H1 (cell line): ENCODE data around the gene R3HDM4. TPM values are rescaled to one million over a fixed set of nuclear protein-coding genes. Genes with fewer than 3 reads are reported as not detected.

Experiments
- CHD2 ChIP-seq: IDR thresholded peaks from 2 replicates; pipeline ENCODE4 v1.6.1; 2012; ENCODE audit warnings: low read length, improper control_type of control experiment
- JUN ChIP-seq: IDR thresholded peaks from 2 replicates; pipeline ENCODE4 v1.6.1; 2011; ENCODE audit warnings: low read depth, mild to moderate bottlenecking, improper control_type of control experiment, low read length
- POLR2AphosphoS5 ChIP-seq: IDR thresholded peaks from 2 replicates; pipeline ENCODE4 v1.6.1; 2011; ENCODE audit warnings: low read depth, low read length
- RFX5 ChIP-seq: IDR thresholded peaks from 2 replicates; pipeline ENCODE4 v1.6.1; 2011; ENCODE audit warnings: low read depth, low read length, improper control_type of control experiment, borderline replicate concordance
- SUZ12 ChIP-seq: fragments of 200-600 bp; sonication (generic); IDR thresholded peaks from 2 replicates; pipeline ENCODE4 v1.6.1; 2012; ENCODE audit warnings: mild to moderate bottlenecking, inconsistent platforms, low read length, moderate library complexity, mixed read lengths
- polyA plus RNA-seq, 7 experiments: library from polyadenylated mRNA; depleted of rRNA in 3 of 7; stranded (reverse) in 5 of 7; unstranded in 2 of 7; fragments of >200 nt in 5 of 7; fragments of 200-250 nt in 2 of 7; gene quantifications; 1 replicate in 5 of 7; 2 replicates in 1 of 7; 4 replicates in 1 of 7; pipeline versions ENCODE4 v1.2.1 to v1.2.3, GENCODE V29; 2011 to 2013; ENCODE audit warnings: missing spikeins in 2 of 7, mixed read lengths in 2 of 7
- total RNA-seq: library from RNA; stranded (reverse); fragmentation: NEBNext Ultra II Directional; extraction: Animal tissue kit (Norgen Biotek cat#: 25700); gene quantifications from 2 replicates; pipeline ENCODE4 v1.2.1, GENCODE V29; 2021
- TF ChIP-seq, protein P1 (sequence below): IDR thresholded peaks from 2 replicates; pipeline ENCODE4 v1.6.1; 2011; ENCODE audit warnings: low read depth, mild to moderate bottlenecking, low read length; ENCODE audit not compliant: insufficient read depth
- TF ChIP-seq, protein P2 (sequence below): IDR thresholded peaks from 2 replicates; pipeline ENCODE4 v1.6.1; 2011; ENCODE audit warnings: low read length, improper control_type of control experiment
- TF ChIP-seq, protein P3 (sequence below): fragments of 300-600 bp; sonication (generic); IDR thresholded peaks from 2 replicates; pipeline ENCODE4 v1.7.1; 2012; ENCODE audit warnings: low read length, moderate library complexity, mild to moderate bottlenecking, inconsistent platforms; ENCODE audit not compliant: insufficient replicate concordance

The R3HDM4 gene
- total and polyA plus RNA-seq, 2 of the 8 experiments (the other 6 are each of a cell fraction or from before 2014, with no cell fraction given), result 76.8 to 102 TPM

DNA sequence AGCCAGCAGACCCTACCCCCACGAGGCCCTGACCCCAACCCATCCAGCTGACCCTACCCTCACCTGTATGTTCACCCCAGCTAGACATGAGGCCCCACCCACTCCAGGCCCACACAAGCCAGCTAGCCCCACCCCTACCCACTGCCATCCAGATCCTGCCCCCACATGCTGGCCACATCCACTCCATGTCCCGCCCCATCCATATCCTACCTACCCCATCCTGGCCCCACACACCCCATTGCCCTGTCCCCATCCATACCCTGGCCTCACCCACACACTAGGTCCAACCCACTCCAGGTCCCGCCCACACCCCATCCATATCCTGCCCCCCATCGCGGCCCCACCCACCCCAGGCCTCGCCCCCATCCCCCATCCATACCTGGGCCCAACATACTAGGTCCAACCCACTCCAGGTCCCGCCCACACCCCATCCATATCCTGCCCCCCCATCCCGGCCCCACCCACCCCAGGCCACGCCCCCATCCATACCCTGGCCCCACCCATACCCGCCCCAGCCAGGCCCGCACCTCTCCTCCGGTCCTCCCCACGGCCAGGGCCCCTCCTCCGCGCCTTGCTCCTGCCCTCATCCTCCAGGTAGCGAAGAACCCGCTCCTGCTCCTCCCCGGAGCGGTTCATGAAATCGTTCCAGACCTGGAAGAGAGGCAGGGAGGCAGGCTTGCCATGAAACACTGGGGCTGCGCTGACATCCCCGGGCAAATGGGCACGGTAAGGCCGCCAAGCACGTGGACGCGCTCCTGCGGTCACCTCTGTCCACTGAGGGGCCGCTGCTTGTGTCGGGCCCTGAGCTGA lies 12.5 kb downstream of the R3HDM4 start (continued):
- TF ChIP-seq RFX5 (no peak), CHD2 (no peak), POLR2AphosphoS5 (no peak), JUN (no peak), SUZ12 (no peak)
- TF ChIP-seq, protein P1, sequence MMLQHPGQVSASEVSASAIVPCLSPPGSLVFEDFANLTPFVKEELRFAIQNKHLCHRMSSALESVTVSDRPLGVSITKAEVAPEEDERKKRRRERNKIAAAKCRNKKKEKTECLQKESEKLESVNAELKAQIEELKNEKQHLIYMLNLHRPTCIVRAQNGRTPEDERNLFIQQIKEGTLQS, result no peak
- TF ChIP-seq, protein P2, sequence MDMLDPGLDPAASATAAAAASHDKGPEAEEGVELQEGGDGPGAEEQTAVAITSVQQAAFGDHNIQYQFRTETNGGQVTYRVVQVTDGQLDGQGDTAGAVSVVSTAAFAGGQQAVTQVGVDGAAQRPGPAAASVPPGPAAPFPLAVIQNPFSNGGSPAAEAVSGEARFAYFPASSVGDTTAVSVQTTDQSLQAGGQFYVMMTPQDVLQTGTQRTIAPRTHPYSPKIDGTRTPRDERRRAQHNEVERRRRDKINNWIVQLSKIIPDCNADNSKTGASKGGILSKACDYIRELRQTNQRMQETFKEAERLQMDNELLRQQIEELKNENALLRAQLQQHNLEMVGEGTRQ, result no peak
- TF ChIP-seq, protein P3, sequence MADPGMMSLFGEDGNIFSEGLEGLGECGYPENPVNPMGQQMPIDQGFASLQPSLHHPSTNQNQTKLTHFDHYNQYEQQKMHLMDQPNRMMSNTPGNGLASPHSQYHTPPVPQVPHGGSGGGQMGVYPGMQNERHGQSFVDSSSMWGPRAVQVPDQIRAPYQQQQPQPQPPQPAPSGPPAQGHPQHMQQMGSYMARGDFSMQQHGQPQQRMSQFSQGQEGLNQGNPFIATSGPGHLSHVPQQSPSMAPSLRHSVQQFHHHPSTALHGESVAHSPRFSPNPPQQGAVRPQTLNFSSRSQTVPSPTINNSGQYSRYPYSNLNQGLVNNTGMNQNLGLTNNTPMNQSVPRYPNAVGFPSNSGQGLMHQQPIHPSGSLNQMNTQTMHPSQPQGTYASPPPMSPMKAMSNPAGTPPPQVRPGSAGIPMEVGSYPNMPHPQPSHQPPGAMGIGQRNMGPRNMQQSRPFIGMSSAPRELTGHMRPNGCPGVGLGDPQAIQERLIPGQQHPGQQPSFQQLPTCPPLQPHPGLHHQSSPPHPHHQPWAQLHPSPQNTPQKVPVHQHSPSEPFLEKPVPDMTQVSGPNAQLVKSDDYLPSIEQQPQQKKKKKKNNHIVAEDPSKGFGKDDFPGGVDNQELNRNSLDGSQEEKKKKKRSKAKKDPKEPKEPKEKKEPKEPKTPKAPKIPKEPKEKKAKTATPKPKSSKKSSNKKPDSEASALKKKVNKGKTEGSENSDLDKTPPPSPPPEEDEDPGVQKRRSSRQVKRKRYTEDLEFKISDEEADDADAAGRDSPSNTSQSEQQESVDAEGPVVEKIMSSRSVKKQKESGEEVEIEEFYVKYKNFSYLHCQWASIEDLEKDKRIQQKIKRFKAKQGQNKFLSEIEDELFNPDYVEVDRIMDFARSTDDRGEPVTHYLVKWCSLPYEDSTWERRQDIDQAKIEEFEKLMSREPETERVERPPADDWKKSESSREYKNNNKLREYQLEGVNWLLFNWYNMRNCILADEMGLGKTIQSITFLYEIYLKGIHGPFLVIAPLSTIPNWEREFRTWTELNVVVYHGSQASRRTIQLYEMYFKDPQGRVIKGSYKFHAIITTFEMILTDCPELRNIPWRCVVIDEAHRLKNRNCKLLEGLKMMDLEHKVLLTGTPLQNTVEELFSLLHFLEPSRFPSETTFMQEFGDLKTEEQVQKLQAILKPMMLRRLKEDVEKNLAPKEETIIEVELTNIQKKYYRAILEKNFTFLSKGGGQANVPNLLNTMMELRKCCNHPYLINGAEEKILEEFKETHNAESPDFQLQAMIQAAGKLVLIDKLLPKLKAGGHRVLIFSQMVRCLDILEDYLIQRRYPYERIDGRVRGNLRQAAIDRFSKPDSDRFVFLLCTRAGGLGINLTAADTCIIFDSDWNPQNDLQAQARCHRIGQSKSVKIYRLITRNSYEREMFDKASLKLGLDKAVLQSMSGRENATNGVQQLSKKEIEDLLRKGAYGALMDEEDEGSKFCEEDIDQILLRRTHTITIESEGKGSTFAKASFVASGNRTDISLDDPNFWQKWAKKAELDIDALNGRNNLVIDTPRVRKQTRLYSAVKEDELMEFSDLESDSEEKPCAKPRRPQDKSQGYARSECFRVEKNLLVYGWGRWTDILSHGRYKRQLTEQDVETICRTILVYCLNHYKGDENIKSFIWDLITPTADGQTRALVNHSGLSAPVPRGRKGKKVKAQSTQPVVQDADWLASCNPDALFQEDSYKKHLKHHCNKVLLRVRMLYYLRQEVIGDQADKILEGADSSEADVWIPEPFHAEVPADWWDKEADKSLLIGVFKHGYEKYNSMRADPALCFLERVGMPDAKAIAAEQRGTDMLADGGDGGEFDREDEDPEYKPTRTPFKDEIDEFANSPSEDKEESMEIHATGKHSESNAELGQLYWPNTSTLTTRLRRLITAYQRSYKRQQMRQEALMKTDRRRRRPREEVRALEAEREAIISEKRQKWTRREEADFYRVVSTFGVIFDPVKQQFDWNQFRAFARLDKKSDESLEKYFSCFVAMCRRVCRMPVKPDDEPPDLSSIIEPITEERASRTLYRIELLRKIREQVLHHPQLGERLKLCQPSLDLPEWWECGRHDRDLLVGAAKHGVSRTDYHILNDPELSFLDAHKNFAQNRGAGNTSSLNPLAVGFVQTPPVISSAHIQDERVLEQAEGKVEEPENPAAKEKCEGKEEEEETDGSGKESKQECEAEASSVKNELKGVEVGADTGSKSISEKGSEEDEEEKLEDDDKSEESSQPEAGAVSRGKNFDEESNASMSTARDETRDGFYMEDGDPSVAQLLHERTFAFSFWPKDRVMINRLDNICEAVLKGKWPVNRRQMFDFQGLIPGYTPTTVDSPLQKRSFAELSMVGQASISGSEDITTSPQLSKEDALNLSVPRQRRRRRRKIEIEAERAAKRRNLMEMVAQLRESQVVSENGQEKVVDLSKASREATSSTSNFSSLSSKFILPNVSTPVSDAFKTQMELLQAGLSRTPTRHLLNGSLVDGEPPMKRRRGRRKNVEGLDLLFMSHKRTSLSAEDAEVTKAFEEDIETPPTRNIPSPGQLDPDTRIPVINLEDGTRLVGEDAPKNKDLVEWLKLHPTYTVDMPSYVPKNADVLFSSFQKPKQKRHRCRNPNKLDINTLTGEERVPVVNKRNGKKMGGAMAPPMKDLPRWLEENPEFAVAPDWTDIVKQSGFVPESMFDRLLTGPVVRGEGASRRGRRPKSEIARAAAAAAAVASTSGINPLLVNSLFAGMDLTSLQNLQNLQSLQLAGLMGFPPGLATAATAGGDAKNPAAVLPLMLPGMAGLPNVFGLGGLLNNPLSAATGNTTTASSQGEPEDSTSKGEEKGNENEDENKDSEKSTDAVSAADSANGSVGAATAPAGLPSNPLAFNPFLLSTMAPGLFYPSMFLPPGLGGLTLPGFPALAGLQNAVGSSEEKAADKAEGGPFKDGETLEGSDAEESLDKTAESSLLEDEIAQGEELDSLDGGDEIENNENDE, result no peak
